OCI-LY7 (cell line): ENCODE measurements around the gene SH2D3C. TPM values are rescaled to one million over a fixed set of nuclear protein-coding genes. Genes with fewer than 3 reads are reported as not detected.

Experiments
- BruUV-seq: library from RNA; stranded (reverse); fragments of 400-500 nt; replicated peaks from 2 replicates; lab custom pipeline; 2021; lab: Mats Ljungman, UMichigan
- CTCF ChIA-PET: fragments of 300-600 bp; sonication (Branson Sonifier 250); formaldehyde crosslinking; loops from one replicate; lab custom pipeline; 2022; ENCODE audit warnings: antibody characterized with exemption; ENCODE audit not compliant: unreplicated experiment; lab: Charles Lee
- POLR2A ChIA-PET: fragments of 300-600 bp; sonication (Branson Sonifier 250); formaldehyde crosslinking; loops from one replicate; lab custom pipeline; 2022; ENCODE audit warnings: antibody characterized with exemption; lab: Charles Lee
- DNase-seq: peaks from one replicate; pipeline ENCODE4 v3.0.0-alpha.2; 2015; ENCODE audit warnings: low spot score
- H2AFZ ChIP-seq: fragments of 200-600 bp; sonication (generic), shearing (Covaris generic); 2 replicates; pipeline ENCODE4 v1.6.1; 2014; ENCODE audit warnings: mild to moderate bottlenecking, antibody characterized with exemption, low read length, moderate library complexity
- H3K27ac ChIP-seq: fragments of 200-600 bp; sonication (generic); 2 replicates; pipeline ENCODE4 v1.5.1; 2014; ENCODE audit warnings: mixed run types, low read depth, mild to moderate bottlenecking, moderate library complexity, low read length, inconsistent platforms; ENCODE audit not compliant: poor library complexity, severe bottlenecking
- H3K36me3 ChIP-seq: fragments of 200-600 bp; sonication (generic); 2 replicates; pipeline ENCODE4 v1.6.1; 2014; ENCODE audit warnings: mild to moderate bottlenecking, antibody characterized with exemption, low read length, moderate library complexity, mixed read lengths; ENCODE audit not compliant: insufficient read depth
- H3K4me1 ChIP-seq: fragments of 200-600 bp; sonication (generic); 2 replicates; pipeline ENCODE4 v1.5.1; 2014; ENCODE audit warnings: mild to moderate bottlenecking, low read length; ENCODE audit not compliant: insufficient read depth, poor library complexity, severe bottlenecking
- H3K4me2 ChIP-seq: fragments of 200-600 bp; sonication (generic); 2 replicates; pipeline ENCODE4 v1.6.1; 2014; ENCODE audit warnings: mild to moderate bottlenecking, low read length
- H3K4me3 ChIP-seq: fragments of 200-600 bp; sonication (generic); 2 replicates; pipeline ENCODE4 v1.5.1; 2014; ENCODE audit warnings: mild to moderate bottlenecking, low read depth, low read length; ENCODE audit not compliant: poor library complexity, severe bottlenecking
- H3K79me2 ChIP-seq: fragments of 200-600 bp; sonication (generic); 2 replicates; pipeline ENCODE4 v1.6.1; 2016; ENCODE audit warnings: low read depth, mild to moderate bottlenecking, low read length, moderate library complexity, mixed read lengths; ENCODE audit not compliant: insufficient read depth
- H3K9me2 ChIP-seq: fragments of 200-600 bp; sonication (generic); 2 replicates; pipeline ENCODE4 v1.6.1; 2016; ENCODE audit warnings: mild to moderate bottlenecking, low read length, mixed read lengths; ENCODE audit not compliant: insufficient read depth
- H3K9me3 ChIP-seq: fragments of 200-600 bp; sonication (generic); 2 replicates; pipeline ENCODE4 v1.6.1; 2014; ENCODE audit warnings: mild to moderate bottlenecking, mixed run types, low read length, mixed read lengths
- H4K20me1 ChIP-seq: fragments of 200-600 bp; sonication (generic); 2 replicates; pipeline ENCODE4 v1.6.1; 2014; ENCODE audit warnings: mild to moderate bottlenecking, antibody characterized with exemption, low read length, moderate library complexity, mixed read lengths; ENCODE audit not compliant: insufficient read depth
- EZH2phosphoT487 ChIP-seq: fragments of 200-600 bp; sonication (generic); IDR thresholded peaks from 2 replicates; pipeline ENCODE4 v1.6.1; 2018; ENCODE audit warnings: low read depth, borderline replicate concordance, mild to moderate bottlenecking, mixed run types, antibody characterized with exemption, low read length, moderate library complexity, mixed read lengths
- intact Hi-C: fragments of 100-400 bp; cut with micrococcal nuclease; formaldehyde crosslinking; loops from one replicate; pipeline ENCODE4 v1.10.0; 2022; ENCODE audit not compliant: unreplicated experiment
- total RNA-seq, 2 experiments: library from RNA; depleted of rRNA in 1 of 2; stranded (reverse); fragments of >200 nt in 1 of 2; shearing (Covaris generic) in 1 of 2; gene quantifications; 2 replicates each; pipeline ENCODE4 v1.2.3, GENCODE V29; 2014 to 2022
- TF ChIP-seq, protein P1 (sequence below): fragments of 200-600 bp; sonication (generic); conservative IDR thresholded peaks from 2 replicates; pipeline ENCODE4 v1.5.1; 2014; ENCODE audit warnings: mild to moderate bottlenecking, antibody characterized with exemption, low read length, moderate library complexity, mixed read lengths

Gene SH2D3C
- total RNA-seq, 2 experiments from 2014 or later, result 40.0 to 45.7 TPM

DNA sequence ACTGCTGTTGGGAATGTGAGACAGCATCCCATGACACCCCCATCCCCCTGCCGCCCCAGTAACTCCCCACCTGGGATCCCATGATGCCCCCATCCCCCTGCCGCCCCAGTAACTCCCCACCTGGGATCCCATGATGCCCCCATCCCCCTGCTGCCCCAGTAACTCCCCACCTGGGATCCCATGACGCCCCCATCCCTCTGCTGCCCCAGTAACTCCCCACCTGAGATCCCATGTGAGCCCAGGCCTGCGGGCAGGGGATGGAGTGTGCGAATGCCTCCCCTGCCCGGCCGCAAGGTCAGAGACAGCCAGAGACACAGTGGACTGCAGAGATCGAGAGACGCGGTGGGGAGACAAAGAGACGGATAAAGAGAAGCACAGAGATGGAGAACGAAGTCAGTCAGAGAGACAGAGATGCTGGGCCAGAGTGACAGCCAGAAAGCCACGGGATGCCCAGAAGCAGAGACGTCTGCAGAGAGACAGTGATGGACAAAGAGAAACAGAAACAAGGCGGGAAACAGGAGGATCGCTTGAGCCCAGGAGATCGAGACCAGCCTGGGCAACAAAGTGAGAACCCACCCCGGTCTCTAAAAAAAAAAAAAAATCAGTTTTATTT, 992 bp downstream of the SH2D3C start:
- ChIA-PET POLR2A (interaction anchor here (2.6 kb wide), 1 partner anchor 10 kb away, joined by 8 read pairs; no protein-coding TSS in a partner anchor), CTCF (no interaction called here)
- intact Hi-C loops, result loop anchor here (5.0 kb wide), 2 partner anchors 205 to 290 kb away; partner anchors contain the start of genes EEIG1, NAIF1 and SLC25A25

GRCh38 chr9:127776924-127777289, 1.6 kb downstream of the SH2D3C start:
- peak; percentile 61 for DNase-seq
- H3K4me2 ChIP-seq, result peak overlapping the region; percentile 93
- no peak overlapping the region for H2AFZ ChIP-seq
- H3K4me1 ChIP-seq, result peaks cover 70% of the 10 kb centered on the region
- no peaks in the 10 kb centered on the region for H3K9me3 ChIP-seq
- intact Hi-C loops, result loop anchor here (1.0 to 5.0 kb wide), 3 partner anchors 13 to 290 kb away; partner anchors contain the start of genes EEIG1, NAIF1 and SLC25A25
- peak overlapping the region; percentile 95 for H3K27ac ChIP-seq
- H3K9me2 ChIP-seq, result no peaks in the 10 kb centered on the region
- TSS peak; percentile 92 for BruUV-seq
- ChIA-PET POLR2A (no interaction called here), CTCF (no interaction called here)
- H3K4me3 ChIP-seq, result peak overlapping the region; percentile 88
- H3K79me2 ChIP-seq, result peaks cover 46% of the 10 kb centered on the region
- TF ChIP-seq, protein P1, sequence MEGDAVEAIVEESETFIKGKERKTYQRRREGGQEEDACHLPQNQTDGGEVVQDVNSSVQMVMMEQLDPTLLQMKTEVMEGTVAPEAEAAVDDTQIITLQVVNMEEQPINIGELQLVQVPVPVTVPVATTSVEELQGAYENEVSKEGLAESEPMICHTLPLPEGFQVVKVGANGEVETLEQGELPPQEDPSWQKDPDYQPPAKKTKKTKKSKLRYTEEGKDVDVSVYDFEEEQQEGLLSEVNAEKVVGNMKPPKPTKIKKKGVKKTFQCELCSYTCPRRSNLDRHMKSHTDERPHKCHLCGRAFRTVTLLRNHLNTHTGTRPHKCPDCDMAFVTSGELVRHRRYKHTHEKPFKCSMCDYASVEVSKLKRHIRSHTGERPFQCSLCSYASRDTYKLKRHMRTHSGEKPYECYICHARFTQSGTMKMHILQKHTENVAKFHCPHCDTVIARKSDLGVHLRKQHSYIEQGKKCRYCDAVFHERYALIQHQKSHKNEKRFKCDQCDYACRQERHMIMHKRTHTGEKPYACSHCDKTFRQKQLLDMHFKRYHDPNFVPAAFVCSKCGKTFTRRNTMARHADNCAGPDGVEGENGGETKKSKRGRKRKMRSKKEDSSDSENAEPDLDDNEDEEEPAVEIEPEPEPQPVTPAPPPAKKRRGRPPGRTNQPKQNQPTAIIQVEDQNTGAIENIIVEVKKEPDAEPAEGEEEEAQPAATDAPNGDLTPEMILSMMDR, result no peak
- TF ChIP-seq EZH2phosphoT487, result no peak
- H4K20me1 ChIP-seq, result no peaks in the 10 kb centered on the region
- H3K36me3 ChIP-seq, result peaks cover 33% of the 10 kb centered on the region

More for the DNA sequence above, 992 bp downstream of the SH2D3C start:
- Histone ChIP-seq H2AFZ (no peak overlapping the region), H3K4me1 (peaks cover 70% of the 10 kb centered on the region), H4K20me1 (no peaks in the 10 kb centered on the region), H3K4me3 (peak overlapping the region; percentile 88), H3K79me2 (peaks cover 46% of the 10 kb centered on the region), H3K9me2 (no peaks in the 10 kb centered on the region), H3K9me3 (no peaks in the 10 kb centered on the region), H3K36me3 (peaks cover 31% of the 10 kb centered on the region), H3K27ac (peak overlapping the region; percentile 95), H3K4me2 (peak overlapping the region; percentile 93)
- DNase-seq, result peak; percentile 37
- no peak for TF ChIP-seq EZH2phosphoT487
- TF ChIP-seq, protein P1, result no peak
- no TSS peak for BruUV-seq
